Activated CD4-positive, alpha-beta memory T cell treated with anti-CD3 and anti-CD28 coated beads for 36 hours (primary cell): ENCODE data around the gene ACP5. TPM values are rescaled to one million over a fixed set of nuclear protein-coding genes. Genes with fewer than 3 reads are reported as not detected.
A peak's percentile ranks its signal among the peaks of the same experiment; 100 is the strongest.

Experiments used
- CTCF ChIA-PET: fragments of 350-600 bp; sonication (Branson Sonifier 250); formaldehyde crosslinking; loops from one replicate; lab custom pipeline; 2021; ENCODE audit warnings: antibody characterized with exemption, inconsistent platforms; lab: Charles Lee
- POLR2A ChIA-PET: fragments of 350-600 bp; sonication (Branson Sonifier 250); formaldehyde crosslinking; loops from one replicate; lab custom pipeline; 2021; ENCODE audit warnings: antibody characterized with exemption; lab: Charles Lee
- DNase-seq: peaks from one replicate; pipeline ENCODE4 v3.0.0-alpha.2; 2020
- H3K27ac Mint-ChIP-seq: one replicate; pipeline ENCODE4 v1.8.0; 2021; ENCODE audit warnings: mixed read lengths
- H3K27me3 Mint-ChIP-seq: one replicate; pipeline ENCODE4 v1.8.0; 2021; ENCODE audit warnings: mixed read lengths
- H3K36me3 Mint-ChIP-seq: one replicate; pipeline ENCODE4 v1.8.0; 2021; ENCODE audit warnings: mixed read lengths
- H3K4me1 Mint-ChIP-seq: one replicate; pipeline ENCODE4 v1.8.0; 2021; ENCODE audit warnings: low read depth, mixed read lengths
- H3K4me3 Mint-ChIP-seq: one replicate; pipeline ENCODE4 v1.8.0; 2021; ENCODE audit warnings: mild to moderate bottlenecking, mixed read lengths
- H3K9me3 Mint-ChIP-seq: one replicate; pipeline ENCODE4 v1.8.0; 2021; ENCODE audit warnings: mixed read lengths
- intact Hi-C: fragments of 100-400 bp; cut with micrococcal nuclease; formaldehyde crosslinking; loops from one replicate; pipeline ENCODE4 v1.15.1; 2023
- total RNA-seq, 2 experiments: library from RNA; stranded (reverse); gene quantifications; one replicate each; pipeline ENCODE4 v1.2.3, GENCODE V29; 2021

Gene ACP5
- total RNA-seq, 2 experiments from 2014 or later: 10.2 to 12.3 TPM

DNA sequence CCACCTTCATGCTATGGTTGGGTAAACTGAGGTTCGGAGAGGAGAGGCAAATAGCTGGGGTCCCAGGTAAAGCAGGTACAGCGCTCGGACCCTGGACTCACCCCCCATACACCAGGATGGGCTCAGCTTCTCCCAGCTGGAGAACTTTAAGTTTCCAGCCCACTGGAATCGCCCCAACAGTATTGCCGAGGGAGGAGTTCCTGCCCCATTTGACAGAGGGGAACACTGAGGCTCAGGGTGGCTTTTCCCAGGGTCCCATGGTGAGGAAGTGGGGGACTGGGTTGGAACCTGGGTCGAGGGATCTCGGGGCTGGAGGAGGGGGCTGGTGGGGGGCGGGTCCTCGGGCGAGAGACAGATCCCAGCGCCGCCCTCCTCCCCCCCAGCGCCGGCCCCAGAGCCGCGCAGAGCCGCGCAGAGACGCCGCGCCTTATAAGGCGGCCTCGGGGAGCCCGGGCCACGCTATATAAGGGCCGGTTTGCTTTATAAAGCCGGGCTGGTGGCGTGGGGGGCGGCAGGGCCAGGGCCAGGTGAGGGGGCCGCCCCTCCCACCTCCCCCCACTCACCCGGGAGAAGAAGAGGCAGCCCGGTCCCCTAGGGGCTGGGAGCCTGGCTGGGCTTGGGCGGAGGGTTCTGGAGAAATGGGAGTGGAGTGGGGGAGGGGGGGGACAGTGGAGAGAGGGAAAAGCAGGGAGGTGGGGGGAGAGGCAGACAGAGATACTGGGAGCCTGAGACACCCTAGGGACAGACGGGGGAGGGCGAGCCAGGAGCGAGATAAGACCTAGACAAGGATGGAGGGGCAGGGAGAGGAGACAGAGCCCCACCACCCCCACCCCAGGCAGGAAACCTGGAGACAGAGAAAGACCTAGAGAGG lies 37.7 kb downstream of the ACP5 start:
- Mint-ChIP-seq H3K4me1 (peaks cover 4% of the 10 kb centered on the region), H3K4me3 (no peak overlapping the region), H3K36me3 (no peaks in the 10 kb centered on the region), H3K9me3 (no peaks in the 10 kb centered on the region), H3K27me3 (peaks cover 23% of the 10 kb centered on the region), H3K27ac (no peak overlapping the region)
- ChIA-PET POLR2A (interaction anchor here (1.5 kb wide), 1 partner anchor 11 kb away, joined by 3 read pairs; the partner anchor contains the start of gene ECSIT), CTCF (interaction anchor here (1.3 kb wide), 1 partner anchor 19 kb away, joined by 4 read pairs; the partner anchor contains the start of gene ELOF1)
- intact Hi-C loops: no loop called here
- no peak for DNase-seq

DNA sequence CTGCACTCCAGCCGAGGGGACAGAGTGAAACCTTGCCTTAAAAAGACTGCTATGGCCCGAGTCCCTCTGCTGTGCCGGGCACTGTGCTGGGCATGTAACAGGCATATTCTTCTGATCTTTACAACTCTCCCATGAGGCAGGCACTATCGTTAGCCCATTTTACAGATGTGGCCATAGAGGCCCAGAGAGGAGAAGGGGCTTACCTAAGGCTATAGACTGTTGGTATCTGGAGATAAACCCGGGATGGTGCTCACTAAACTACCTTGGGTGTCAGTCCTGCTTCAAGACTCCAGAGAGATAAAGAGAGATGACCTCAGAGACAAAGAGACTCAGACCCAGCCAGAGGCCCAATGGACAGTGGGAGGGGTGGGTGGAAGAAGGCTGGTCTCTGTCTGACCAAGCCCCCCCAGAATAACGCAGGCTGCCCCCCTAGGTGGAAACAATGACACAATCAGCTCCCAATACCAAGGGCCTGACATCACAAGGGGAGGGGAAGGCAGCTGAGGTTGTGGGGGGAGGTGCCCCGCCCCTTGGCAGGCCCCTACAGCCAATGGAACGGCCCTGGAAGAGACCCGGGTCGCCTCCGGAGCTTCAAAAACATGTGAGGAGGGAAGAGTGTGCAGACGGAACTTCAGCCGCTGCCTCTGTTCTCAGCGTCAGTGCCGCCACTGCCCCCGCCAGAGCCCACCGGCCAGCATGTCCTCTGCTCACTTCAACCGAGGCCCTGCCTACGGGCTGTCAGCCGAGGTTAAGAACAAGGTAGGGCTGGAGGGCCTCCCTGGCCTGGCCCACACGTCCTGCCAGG lies 39.0 kb downstream of the ACP5 start, which contains the start of gene CNN1:
Gene CNN1 (plus strand): TSS at position 620 of the 805 bp plus-strand sequence. CDS start 77 bp downstream, at position 697.
- POLR2A ChIA-PET: interaction anchor here (0.6 kb wide), 1 partner anchor 45 kb away, joined by 3 read pairs; no protein-coding TSS in a partner anchor

DNA sequence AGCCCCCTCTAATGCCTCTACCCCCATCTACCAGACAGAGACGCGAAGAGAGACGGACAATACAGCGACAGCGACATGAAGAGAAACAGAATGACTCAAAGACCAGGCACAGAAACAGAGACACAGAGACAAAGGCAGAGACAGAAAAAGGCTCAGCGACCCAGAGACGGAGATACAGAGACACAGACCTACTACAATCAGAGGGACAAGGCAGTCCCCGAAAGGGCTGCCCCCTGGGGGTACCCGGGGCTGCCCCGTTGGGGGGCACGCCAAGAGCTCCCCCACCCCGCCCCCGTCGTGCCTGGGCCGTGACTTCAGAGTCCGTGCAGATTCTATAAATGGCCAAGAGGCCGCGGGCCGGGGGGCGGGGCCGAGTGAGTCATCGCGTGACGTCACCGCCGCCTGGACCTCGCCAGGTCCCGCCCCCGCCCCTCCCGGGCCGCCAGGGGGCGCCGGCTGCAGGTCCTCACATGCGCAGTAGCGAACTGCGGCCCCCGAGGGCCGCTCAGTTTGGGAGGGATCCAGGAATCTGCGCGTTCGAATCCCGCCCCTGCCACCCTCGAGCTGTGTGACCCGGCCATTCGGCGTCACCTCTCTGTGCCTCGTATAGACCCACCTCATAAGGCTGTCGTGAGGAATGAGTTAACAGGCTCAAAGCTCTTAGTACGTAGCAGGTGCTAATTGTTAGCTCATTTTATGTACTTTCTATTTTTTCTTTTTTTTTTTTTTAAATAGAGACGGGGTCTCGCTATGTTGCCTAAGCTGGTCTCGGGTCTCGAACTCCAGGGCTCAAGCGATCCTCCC lies 41.5 kb downstream of the ACP5 start:
- H3K27me3 Mint-ChIP-seq: peaks cover 12% of the 10 kb centered on the region
- intact Hi-C loops: loop anchor here (2.0 kb wide), 1 partner anchor 51 kb away; no protein-coding TSS in a partner anchor
- H3K4me3 Mint-ChIP-seq: peak overlapping the region; percentile 36
- ChIA-PET CTCF (interaction anchor here (0.6 to 2.5 kb wide), 12 partner anchors 9 to 55 kb away, joined by 3 to 17 read pairs (median 6); partner anchors contain the start of genes ELOF1 and ZNF653), POLR2A (interaction anchor here (1.0 kb wide), 1 partner anchor 16 kb away, joined by 3 read pairs; no protein-coding TSS in a partner anchor)
- H3K36me3 Mint-ChIP-seq: no peaks in the 10 kb centered on the region
- H3K27ac Mint-ChIP-seq: peak overlapping the region; percentile 4
- DNase-seq: peak; percentile 91
- peaks cover 11% of the 10 kb centered on the region for H3K4me1 Mint-ChIP-seq
- H3K9me3 Mint-ChIP-seq: no peaks in the 10 kb centered on the region

More for the DNA sequence above, 39.0 kb downstream of the ACP5 start, which contains the start of gene CNN1:
- H3K27me3 Mint-ChIP-seq: peaks cover 19% of the 10 kb centered on the region
- intact Hi-C loops: no loop called here
- no peaks in the 10 kb centered on the region for H3K36me3 Mint-ChIP-seq
- H3K4me1 Mint-ChIP-seq: peaks cover 4% of the 10 kb centered on the region
- H3K4me3 Mint-ChIP-seq: no peak within 1 kb of the TSS
- H3K27ac Mint-ChIP-seq: no peak within 1 kb of the TSS
- CTCF ChIA-PET: interaction anchor here (1.3 kb wide), 1 partner anchor 21 kb away, joined by 4 read pairs; the partner anchor contains the start of gene ELOF1
- no peak for DNase-seq
- no peaks in the 10 kb centered on the region for H3K9me3 Mint-ChIP-seq

DNA sequence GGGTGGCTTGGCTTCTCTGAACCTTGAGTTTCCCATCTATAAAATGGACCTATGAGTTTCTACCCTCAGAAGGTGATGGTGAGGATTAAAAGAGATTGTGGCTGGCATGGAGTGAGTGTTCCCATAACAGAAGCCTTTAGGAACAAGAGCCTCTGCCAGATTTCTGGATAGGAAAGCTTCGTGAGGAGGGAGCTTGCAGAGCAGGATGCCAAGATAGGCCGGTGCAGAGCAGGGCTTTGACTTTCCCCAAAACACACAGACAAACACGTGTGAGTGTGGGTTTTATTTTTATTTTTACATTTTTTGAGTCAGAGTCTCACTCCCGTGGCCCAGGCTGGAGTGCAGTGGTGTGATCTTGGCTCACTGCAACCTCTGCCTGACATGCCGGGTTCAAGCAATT lies 42.5 kb downstream of the ACP5 start:
- POLR2A ChIA-PET: no interaction called here
- H3K4me1 Mint-ChIP-seq: peaks cover 11% of the 10 kb centered on the region
- no peak overlapping the region for H3K4me3 Mint-ChIP-seq
- CTCF ChIA-PET: interaction anchor here (0.6 to 2.5 kb wide), 3 partner anchors 27 to 56 kb away, joined by 3 to 17 read pairs (median 9); no protein-coding TSS in a partner anchor
- DNase-seq: no peak
- no peak overlapping the region for H3K27ac Mint-ChIP-seq
- H3K9me3 Mint-ChIP-seq: no peaks in the 10 kb centered on the region
- intact Hi-C loops: no loop called here
- no peaks in the 10 kb centered on the region for H3K36me3 Mint-ChIP-seq
- H3K27me3 Mint-ChIP-seq: peaks cover 7% of the 10 kb centered on the region

DNA sequence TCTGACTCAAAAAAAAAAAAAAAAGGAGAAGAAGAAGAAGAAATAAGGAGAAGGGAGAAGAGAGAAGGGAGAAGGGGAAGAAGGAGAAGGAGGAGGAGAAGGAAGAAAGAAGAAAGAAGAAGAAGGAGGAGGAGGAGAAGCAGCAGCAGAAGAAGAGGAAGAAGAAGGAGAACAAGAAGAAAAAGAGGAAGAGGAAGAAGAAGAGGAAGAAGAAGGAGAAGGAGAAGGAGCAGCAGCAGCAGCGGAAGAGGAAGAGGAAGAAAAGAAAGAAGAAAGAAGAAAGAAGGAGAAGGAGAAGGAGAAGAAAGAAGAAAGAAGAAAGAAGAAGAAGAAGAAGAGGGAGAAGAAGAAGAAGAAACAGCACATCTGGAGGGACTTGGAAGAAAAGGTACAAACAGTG lies 42.9 kb downstream of the ACP5 start:
- Mint-ChIP-seq H3K36me3 (no peaks in the 10 kb centered on the region), H3K27me3 (peaks cover 7% of the 10 kb centered on the region), H3K27ac (no peak overlapping the region), H3K9me3 (no peaks in the 10 kb centered on the region), H3K4me3 (no peak overlapping the region), H3K4me1 (peaks cover 11% of the 10 kb centered on the region)
- no peak for DNase-seq
- intact Hi-C loops: no loop called here
- ChIA-PET POLR2A (no interaction called here), CTCF (interaction anchor here (1.0 kb wide), 1 partner anchor 26 kb away, joined by 4 read pairs; no protein-coding TSS in a partner anchor)

DNA sequence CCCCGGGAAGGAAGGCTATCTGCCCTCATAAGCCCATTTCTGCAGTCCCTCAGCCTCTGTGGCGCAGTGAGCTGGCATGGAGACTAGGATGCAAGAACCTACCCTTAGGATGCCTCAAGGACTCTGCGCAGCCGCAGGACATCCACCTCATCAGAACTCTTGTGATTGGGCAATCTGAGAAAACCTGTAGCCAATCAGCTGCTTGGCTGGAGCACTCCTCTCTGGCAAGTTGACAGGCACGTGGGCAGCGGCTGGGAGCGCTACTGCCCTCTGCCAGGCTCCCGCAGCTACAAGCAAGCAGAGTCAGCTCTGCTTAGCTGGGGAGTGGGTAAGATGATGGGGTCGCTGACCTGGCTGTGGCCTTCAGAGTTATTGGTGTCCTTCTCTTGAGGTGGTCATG lies 47.0 kb downstream of the ACP5 start:
- peak; percentile 72 for DNase-seq
- no peaks in the 10 kb centered on the region for H3K27me3 Mint-ChIP-seq
- POLR2A ChIA-PET: interaction anchor here (0.6 kb wide), 1 partner anchor 316 kb away, joined by 3 read pairs; no protein-coding TSS in a partner anchor
- peaks cover 20% of the 10 kb centered on the region for H3K4me1 Mint-ChIP-seq
- CTCF ChIA-PET: interaction anchor here (0.7 kb wide), 1 partner anchor 14 kb away, joined by 3 read pairs; no protein-coding TSS in a partner anchor
- intact Hi-C loops: no loop called here
- peaks cover 2% of the 10 kb centered on the region for H3K36me3 Mint-ChIP-seq
- no peak overlapping the region for H3K4me3 Mint-ChIP-seq
- no peak overlapping the region for H3K27ac Mint-ChIP-seq
- no peaks in the 10 kb centered on the region for H3K9me3 Mint-ChIP-seq

DNA sequence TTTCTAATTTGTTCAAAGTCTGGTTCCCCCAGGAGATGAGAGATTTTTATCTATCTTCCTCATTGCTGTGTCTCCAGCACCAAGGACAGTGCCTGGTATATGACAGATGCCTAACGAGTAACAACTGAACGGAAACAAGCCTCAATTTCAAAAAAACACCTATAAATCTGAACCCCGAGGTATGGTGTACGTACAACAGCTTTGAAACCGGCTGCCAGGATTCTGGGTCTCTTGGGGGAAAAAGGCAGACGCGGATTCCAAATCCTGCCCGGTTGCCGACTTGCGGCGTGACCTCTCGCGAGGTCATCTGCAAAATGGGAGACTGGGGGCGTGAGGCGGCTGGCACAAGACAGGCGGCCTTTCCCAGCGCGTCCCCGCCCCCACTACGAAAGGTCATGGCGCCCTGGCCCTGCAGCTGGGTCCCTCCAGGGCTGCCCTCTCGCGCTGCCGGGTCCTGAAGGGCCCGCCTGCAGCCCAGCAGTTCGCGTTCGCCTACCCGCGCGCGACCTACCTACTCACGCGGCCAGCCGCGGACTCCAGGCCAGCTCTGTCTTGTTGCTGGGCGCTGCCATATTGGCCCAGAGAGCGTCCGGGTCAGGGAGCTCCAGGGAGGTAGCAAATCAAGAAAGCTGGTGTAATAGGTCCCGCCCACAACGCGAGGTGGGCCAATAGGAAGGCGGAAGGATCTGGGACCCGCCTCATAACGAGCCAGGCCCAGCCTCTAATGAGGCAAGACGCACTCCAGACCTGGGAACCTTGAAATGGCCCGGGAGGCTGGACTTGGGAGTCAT lies 48.7 kb downstream of the ACP5 start, which contains the start of gene ECSIT:
Gene ECSIT (minus strand): TSS at position 584 of the 791 bp plus-strand sequence. CDS start 9,964 bp downstream, outside the sequence.
- H3K4me3 Mint-ChIP-seq: peak within 1 kb of the TSS; percentile 93
- H3K36me3 Mint-ChIP-seq: peaks cover 4% of the 10 kb centered on the region
- H3K27me3 Mint-ChIP-seq: no peaks in the 10 kb centered on the region
- DNase-seq: peak; percentile 97
- intact Hi-C loops: loop anchor here (1.0 to 2.0 kb wide), 2 partner anchors 23 to 30 kb away; partner anchors contain the start of genes ELOF1 and ZNF653
- H3K4me1 Mint-ChIP-seq: peaks cover 19% of the 10 kb centered on the region
- peak within 1 kb of the TSS; percentile 77 for H3K27ac Mint-ChIP-seq
- POLR2A ChIA-PET: interaction anchor here (0.7 to 1.5 kb wide), 8 partner anchors 10 to 154 kb away, joined by 3 to 6 read pairs (median 3); partner anchors contain the start of gene ELOF1
- H3K9me3 Mint-ChIP-seq: no peaks in the 10 kb centered on the region
- CTCF ChIA-PET: interaction anchor here (0.6 to 2.2 kb wide), 4 partner anchors 28 to 148 kb away, joined by 3 to 14 read pairs (median 7); partner anchors contain the start of gene ELOF1

Other genes starting within 250 kb of the ACP5 start
- gene RAB3D, start 238.0 kb downstream of the ACP5 start, total RNA-seq: 10 to 100 TPM; 12.5 to 14.4 TPM
- gene TMEM205, start 231.4 kb downstream of the ACP5 start, total RNA-seq: 10 to 100 TPM; 31.1 to 33.2 TPM
- gene CCDC159, start 231.1 kb downstream of the ACP5 start, total RNA-seq: 10 to 100 TPM; 16.0 to 18.0 TPM
- 1 to 10 TPM; 3.6 to 4.7 TPM for gene PLPPR2, start 222.2 kb downstream of the ACP5 start, total RNA-seq
- gene SWSAP1, start 203.0 kb downstream of the ACP5 start, total RNA-seq: 1 to 10 TPM; 1.5 to 1.7 TPM
- gene EPOR, start 193.3 kb downstream of the ACP5 start, total RNA-seq: 1 to 10 TPM; 8.6 to 9.0 TPM
- not detected for gene RGL3, start 158.3 kb downstream of the ACP5 start, total RNA-seq
- gene ODAD3, start 142.5 kb downstream of the ACP5 start, total RNA-seq: under 1 TPM; 0.15 to 0.26 TPM
- gene PRKCSH, start 142.0 kb downstream of the ACP5 start, total RNA-seq: 100 to 1,000 TPM; 260 to 264 TPM
- gene ELAVL3, start 96.6 kb downstream of the ACP5 start, total RNA-seq: not detected
- 10 to 100 TPM in 1 of 2 experiments, 1 to 10 TPM in 1; 8.4 to 10.3 TPM for gene ZNF653, start 71.8 kb downstream of the ACP5 start, total RNA-seq
- gene ECSIT, start 48.5 kb downstream of the ACP5 start, total RNA-seq: 10 to 100 TPM; 34.9 to 36.6 TPM
- gene CNN1, start 38.8 kb downstream of the ACP5 start, total RNA-seq: not detected
- gene ELOF1, start 18.4 kb downstream of the ACP5 start, total RNA-seq: 10 to 100 TPM; 48.5 to 49.1 TPM
- 1 to 10 TPM; 6.6 to 7.0 TPM for gene ZNF627, start 19.8 kb upstream of the ACP5 start, total RNA-seq
- 1 to 10 TPM; 3.2 to 3.9 TPM for gene ZNF823, start 161.3 kb upstream of the ACP5 start, total RNA-seq
- gene ZNF441, start 189.4 kb upstream of the ACP5 start, total RNA-seq: 1 to 10 TPM; 6.4 TPM
- under 1 TPM; 0.33 to 0.46 TPM for gene ZNF491, start 220.9 kb upstream of the ACP5 start, total RNA-seq
- gene ZNF440, start 236.6 kb upstream of the ACP5 start, total RNA-seq: 1 to 10 TPM; 5.7 to 6.4 TPM